GM06990 (cell line): ENCODE measurements around the gene CDC14A.

Experiments used
- DNase-seq: peaks from one replicate; pipeline ENCODE4 v3.0.0-alpha.2; 2011; ENCODE audit not compliant: insufficient read length; ENCODE audit errors: extremely low read depth
- H3K27me3 ChIP-seq: replicated peaks from 2 replicates; pipeline ENCODE4 v1.6.0; 2011; ENCODE audit warnings: low read length; ENCODE audit not compliant: control insufficient read depth, insufficient read depth
- H3K36me3 ChIP-seq: 2 replicates; pipeline ENCODE4 v1.5.1; 2011; ENCODE audit warnings: low read length; ENCODE audit not compliant: control insufficient read depth, insufficient read depth
- H3K4me3 ChIP-seq: replicated peaks from 2 replicates; pipeline ENCODE4 v1.5.1; 2011; ENCODE audit warnings: low read depth, mild to moderate bottlenecking, control low read depth, low read length
- CTCF ChIP-seq: IDR thresholded peaks from 2 replicates; pipeline ENCODE4 v1.5.1; 2011; ENCODE audit warnings: low read length, control low read depth, mild to moderate bottlenecking, inconsistent platforms; ENCODE audit not compliant: insufficient read depth, poor library complexity, severe bottlenecking

CDC14A gene

GRCh38 chr1:100340494-100340893, 11.8 kb upstream of the CDC14A start:
- Histone ChIP-seq H3K36me3 (no peaks in the 10 kb centered on the region), H3K27me3 (no peaks in the 10 kb centered on the region), H3K4me3 (no peak overlapping the region)
- DNase-seq = no peak
- TF ChIP-seq CTCF = no peak

DNA sequence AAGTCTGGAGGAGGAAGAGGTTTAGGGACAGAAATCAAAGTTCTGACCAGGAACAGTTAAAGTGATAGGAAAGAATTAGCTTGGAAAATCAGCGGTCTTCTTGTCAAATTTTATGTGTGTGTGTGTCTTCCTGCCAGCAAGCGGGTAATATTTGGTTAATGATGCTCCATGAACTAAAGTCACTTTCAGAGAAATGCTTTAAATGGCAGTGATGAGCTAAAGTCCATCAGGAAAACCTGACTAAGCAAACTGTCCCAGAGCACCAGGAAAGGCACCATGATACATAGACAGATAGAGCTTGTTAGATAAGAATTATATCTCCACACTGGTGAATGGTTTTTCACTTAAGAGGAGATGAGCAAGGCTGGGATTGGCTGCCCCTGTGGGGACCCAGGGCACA, 10.0 kb upstream of the CDC14A start:
- TF ChIP-seq CTCF = no peak
- no peaks in the 10 kb centered on the region for H3K27me3 ChIP-seq

DNA sequence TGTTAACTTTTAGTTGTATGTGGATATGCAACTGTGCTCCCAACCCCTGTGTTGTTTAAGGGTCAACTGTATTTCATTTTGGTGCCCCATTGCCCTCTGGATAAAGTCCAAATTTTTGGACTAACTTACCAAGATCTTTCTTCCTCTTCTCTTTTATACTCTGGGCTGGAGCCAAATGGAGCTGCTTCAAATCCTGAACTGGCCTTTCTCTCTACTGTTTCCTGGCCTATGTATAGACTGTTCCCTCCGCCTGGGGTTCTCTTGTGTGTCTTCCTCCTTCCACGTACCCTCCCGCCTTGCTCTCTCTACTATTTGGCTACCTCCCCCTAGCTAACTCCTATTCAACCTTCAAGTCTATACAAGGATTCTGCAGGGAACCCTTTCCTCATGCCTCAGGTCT, 8.4 kb upstream of the CDC14A start:
- DNase-seq = no peak
- TF ChIP-seq CTCF = no peak

More for the DNA sequence above, 10.0 kb upstream of the CDC14A start:
- Histone ChIP-seq H3K4me3 (no peak overlapping the region), H3K36me3 (no peaks in the 10 kb centered on the region)
- DNase-seq = no peak

DNA sequence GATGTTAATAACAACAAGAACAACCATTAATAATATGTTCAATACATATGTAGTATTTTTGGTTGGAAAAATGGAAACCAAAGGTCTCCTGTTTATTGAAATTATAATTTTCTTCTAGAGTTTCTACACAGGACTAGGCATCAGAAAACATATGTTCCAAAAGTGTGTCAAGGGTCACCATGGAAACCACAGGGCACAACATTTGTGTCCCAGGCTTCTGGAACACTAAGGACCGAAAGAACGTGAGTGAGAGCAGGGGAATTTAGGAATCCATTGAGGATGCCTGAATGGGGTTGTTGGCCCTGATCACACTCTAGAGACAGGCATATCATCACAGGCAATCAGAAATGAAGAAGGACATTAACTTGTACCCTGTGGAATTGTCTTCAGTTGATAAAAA, 7.5 kb upstream of the CDC14A start:
- no peaks in the 10 kb centered on the region for H3K36me3 ChIP-seq
- TF ChIP-seq CTCF = no peak
- H3K4me3 ChIP-seq = no peak overlapping the region
- DNase-seq = no peak
- no peaks in the 10 kb centered on the region for H3K27me3 ChIP-seq

More for the DNA sequence above, 8.4 kb upstream of the CDC14A start:
- Histone ChIP-seq H3K36me3 (no peaks in the 10 kb centered on the region), H3K27me3 (no peaks in the 10 kb centered on the region), H3K4me3 (no peak overlapping the region)

- no peak for TF ChIP-seq CTCF
- Histone ChIP-seq H3K36me3 (no peaks in the 10 kb centered on the region), H3K4me3 (no peak overlapping the region), H3K27me3 (no peaks in the 10 kb centered on the region)
- DNase-seq = no peak
Observed at GRCh38 chr1:100346387-100346786, 5.9 kb upstream of the CDC14A start.
